Body of pancreas (tissue), 4 donors: Measurements from ENCODE around the gene LDLRAP1.

Source experiments
- POLR2A ChIP-seq, 3 donors: fragments of 450-650 bp; IDR thresholded peaks; one replicate each; pipeline ENCODE4 v1.6.1; 2016; ENCODE audit warnings: antibody characterized with exemption in 3 of 3, mild to moderate bottlenecking in 2 of 3
- TF ChIP-seq, protein P1 (sequence below), 7 experiments: fragments of 450-650 bp in 4 of 7; fragments of 200-600 bp in 3 of 7; sonication (generic) in 3 of 7; IDR thresholded peaks; one replicate each; pipeline ENCODE4 v1.5.1; 2016 to 2019; ENCODE audit warnings: antibody characterized with exemption in 7 of 7

DNA sequence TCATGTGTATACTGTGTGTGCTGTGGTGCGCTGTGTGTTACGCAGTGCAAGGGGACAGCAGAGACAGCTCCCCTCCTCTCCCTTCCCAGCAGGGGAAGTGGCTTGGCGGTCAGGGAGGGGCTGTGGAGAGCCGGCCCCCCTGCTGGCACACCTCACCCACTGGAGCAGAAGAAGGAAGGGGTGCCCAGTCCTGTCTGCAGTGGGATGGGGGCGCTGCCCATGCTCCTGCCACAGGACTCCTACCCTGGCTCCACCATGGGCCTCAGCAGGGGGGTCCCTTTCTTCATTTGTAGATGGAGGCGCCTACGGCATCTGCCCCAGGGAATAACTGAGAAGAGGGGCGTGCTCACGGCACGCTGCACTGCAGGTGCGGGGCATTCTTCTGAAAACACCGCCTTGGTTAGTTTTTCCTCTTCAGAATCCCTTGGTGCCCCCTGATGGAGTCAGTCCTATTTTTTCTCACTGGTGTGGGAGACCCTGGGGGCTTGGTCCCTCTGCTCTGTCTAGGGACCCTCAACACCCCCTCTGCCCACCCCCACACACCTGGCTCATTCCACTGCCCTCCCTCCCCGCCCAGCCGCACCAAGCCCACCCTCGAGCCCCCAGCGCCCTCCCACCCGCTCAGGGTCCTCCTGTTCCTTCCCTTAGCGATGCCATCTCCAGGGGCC is 13.8 kb upstream of the LDLRAP1 start:
- TF ChIP-seq, protein P1, sequence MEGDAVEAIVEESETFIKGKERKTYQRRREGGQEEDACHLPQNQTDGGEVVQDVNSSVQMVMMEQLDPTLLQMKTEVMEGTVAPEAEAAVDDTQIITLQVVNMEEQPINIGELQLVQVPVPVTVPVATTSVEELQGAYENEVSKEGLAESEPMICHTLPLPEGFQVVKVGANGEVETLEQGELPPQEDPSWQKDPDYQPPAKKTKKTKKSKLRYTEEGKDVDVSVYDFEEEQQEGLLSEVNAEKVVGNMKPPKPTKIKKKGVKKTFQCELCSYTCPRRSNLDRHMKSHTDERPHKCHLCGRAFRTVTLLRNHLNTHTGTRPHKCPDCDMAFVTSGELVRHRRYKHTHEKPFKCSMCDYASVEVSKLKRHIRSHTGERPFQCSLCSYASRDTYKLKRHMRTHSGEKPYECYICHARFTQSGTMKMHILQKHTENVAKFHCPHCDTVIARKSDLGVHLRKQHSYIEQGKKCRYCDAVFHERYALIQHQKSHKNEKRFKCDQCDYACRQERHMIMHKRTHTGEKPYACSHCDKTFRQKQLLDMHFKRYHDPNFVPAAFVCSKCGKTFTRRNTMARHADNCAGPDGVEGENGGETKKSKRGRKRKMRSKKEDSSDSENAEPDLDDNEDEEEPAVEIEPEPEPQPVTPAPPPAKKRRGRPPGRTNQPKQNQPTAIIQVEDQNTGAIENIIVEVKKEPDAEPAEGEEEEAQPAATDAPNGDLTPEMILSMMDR (IDR thresholded peaks at IDR 0.05): no peak
- TF ChIP-seq POLR2A (IDR thresholded peaks at IDR 0.05): no peak
